GM21529 (cell line): ENCODE measurements around the gene SPCS1.
"Not testable (repeated sequence)": the region's sequence is repeated elsewhere in the genome, so short reads cannot be mapped to it uniquely, and the experiment has no call there.

Source experiments
- ATAC-seq: cut with Tn5 transposase; IDR thresholded peaks from one replicate; pipeline ENCODE4 v1.9.1; 2021; ENCODE audit not compliant: unreplicated experiment

The SPCS1 gene

GRCh38 chr3:52728753-52729152 lies 22.8 kb downstream of the SPCS1 start:
- not testable (repeated sequence) for ATAC-seq

- ATAC-seq: no peak
Observed at GRCh38 chr3:52730681-52731080, 24.8 kb downstream of the SPCS1 start.

GRCh38 chr3:52731590-52731989 lies 25.7 kb downstream of the SPCS1 start:
- no peak for ATAC-seq

- no peak for ATAC-seq
Observed at GRCh38 chr3:52733256-52733891, 27.5 kb downstream of the SPCS1 start.

- ATAC-seq: no peak
Observed at GRCh38 chr3:52739730-52740129, 33.8 kb downstream of the SPCS1 start.

- ATAC-seq: no peak
Observed at GRCh38 chr3:52742418-52743041, 36.6 kb downstream of the SPCS1 start.

GRCh38 chr3:52743152-52743551 lies 37.2 kb downstream of the SPCS1 start:
- ATAC-seq: no peak

GRCh38 chr3:52743721-52744120 lies 37.8 kb downstream of the SPCS1 start:
- ATAC-seq: no peak

GRCh38 chr3:52752045-52752660 lies 46.2 kb downstream of the SPCS1 start:
- ATAC-seq: no peak

GRCh38 chr3:52754373-52754772 lies 48.5 kb downstream of the SPCS1 start:
- ATAC-seq: no peak

- no peak for ATAC-seq
Observed at GRCh38 chr3:52756141-52756540, 50.2 kb downstream of the SPCS1 start.
